PC-9 (cell line): ENCODE measurements around the gene SERINC5.

Experiments used
- EZH2 ChIP-seq: fragments of 200-600 bp; sonication (generic); IDR thresholded peaks from 2 replicates; pipeline ENCODE4 v1.8.0; 2017; ENCODE audit warnings: antibody characterized with exemption, low read depth
- TF ChIP-seq, protein P1 (sequence below): fragments of 200-600 bp; sonication (generic); conservative IDR thresholded peaks from 2 replicates; pipeline ENCODE4 v1.6.1; 2017; ENCODE audit warnings: mixed run types, antibody characterized with exemption, mild to moderate bottlenecking, moderate library complexity

DNA sequence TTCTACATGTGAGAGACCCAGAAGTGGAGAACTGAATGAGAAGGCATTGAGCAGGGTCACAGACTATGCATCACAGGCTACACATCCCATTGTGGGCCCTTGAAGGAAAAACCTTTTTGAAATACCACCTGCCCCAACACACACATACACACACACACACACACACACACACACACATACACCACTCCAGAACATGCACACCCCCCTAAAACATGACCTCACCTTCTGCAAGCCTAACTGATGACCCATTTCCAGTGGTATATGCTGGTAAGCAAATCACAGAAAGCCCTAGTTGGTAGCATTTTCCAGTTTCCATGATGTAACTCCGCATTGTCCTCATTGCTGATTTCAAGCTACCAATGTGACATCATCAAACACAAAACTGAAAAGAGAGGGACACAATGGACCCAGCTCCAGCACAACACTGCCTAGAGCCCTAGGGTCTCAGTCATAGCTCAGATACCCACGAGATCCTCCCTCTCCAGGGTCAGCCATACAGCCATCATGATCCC, 184.3 kb downstream of the SERINC5 start:
- TF ChIP-seq, protein P1, sequence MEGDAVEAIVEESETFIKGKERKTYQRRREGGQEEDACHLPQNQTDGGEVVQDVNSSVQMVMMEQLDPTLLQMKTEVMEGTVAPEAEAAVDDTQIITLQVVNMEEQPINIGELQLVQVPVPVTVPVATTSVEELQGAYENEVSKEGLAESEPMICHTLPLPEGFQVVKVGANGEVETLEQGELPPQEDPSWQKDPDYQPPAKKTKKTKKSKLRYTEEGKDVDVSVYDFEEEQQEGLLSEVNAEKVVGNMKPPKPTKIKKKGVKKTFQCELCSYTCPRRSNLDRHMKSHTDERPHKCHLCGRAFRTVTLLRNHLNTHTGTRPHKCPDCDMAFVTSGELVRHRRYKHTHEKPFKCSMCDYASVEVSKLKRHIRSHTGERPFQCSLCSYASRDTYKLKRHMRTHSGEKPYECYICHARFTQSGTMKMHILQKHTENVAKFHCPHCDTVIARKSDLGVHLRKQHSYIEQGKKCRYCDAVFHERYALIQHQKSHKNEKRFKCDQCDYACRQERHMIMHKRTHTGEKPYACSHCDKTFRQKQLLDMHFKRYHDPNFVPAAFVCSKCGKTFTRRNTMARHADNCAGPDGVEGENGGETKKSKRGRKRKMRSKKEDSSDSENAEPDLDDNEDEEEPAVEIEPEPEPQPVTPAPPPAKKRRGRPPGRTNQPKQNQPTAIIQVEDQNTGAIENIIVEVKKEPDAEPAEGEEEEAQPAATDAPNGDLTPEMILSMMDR: no peak
- TF ChIP-seq EZH2: no peak
